HG03354 (cell line): ENCODE data around the gene FARS2.

ENCODE experiments used
- ATAC-seq: cut with Tn5 transposase; IDR thresholded peaks from one replicate; pipeline ENCODE4 v1.9.1; 2021; ENCODE audit warnings: mild to moderate bottlenecking; ENCODE audit not compliant: unreplicated experiment, poor library complexity, severe bottlenecking

FARS2 gene

DNA sequence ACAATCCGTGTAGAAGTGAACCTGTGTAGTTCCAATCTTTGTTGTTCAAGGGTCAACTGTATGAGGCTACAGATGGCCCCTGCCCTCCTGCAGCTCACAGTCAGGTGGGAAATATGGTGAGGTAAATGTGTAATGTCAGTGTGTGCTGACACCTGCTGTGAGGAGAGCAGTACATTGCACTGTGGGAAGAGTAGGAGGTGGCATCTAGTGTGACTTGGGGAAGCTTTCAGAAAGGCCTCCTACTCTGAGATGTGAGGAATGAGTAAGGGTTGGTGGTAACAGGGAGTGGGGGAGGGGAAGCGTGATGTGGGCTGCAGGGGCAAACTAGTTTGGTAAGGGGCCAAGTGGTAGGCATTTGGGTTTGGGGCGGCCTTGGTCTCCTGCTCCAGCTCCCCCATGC lies 188.8 kb downstream of the FARS2 start:
- no peak for ATAC-seq

- no peak for ATAC-seq
These were observed 192.2 kb downstream of the FARS2 start for GRCh38 chr6:5453546-5453945.

- no peak for ATAC-seq
These were observed 193.8 kb downstream of the FARS2 start for GRCh38 chr6:5455142-5455541.

- no peak for ATAC-seq
These were observed 195.7 kb downstream of the FARS2 start for GRCh38 chr6:5457041-5457440.

DNA sequence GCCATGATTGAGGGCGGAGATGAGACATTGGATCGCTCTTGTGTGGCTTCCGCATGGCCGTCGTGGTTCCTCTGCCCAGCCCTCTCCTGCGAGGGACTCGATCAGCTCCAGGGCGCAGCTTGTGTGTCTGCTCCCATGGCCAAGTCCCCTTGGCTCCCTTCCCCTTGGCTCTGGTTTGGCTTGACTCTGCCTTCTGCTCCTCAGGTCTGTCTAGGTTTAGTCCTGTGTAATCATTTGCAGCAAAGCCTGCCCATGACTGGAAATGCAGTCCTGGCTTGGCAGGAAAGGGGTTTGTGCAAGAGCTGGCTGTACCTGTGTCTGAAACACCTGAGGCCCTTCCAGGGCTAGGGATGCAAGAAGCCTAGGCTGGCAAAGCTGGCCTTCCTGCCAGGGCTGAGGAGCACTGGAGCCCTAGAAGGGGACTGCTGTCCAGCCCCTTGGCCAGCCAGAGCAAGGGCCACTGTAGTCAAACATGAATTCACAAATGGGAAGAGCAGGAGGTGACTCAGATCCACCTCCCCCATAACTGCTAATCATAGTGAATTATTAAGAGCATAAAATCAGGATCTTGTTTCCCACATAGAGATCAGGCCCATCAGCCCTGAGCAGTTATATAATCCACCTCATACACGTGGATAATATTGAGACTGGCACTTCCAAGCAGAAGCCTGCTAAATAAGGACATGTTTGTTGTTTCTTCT lies 196.8 kb downstream of the FARS2 start:
- ATAC-seq = no peak

DNA sequence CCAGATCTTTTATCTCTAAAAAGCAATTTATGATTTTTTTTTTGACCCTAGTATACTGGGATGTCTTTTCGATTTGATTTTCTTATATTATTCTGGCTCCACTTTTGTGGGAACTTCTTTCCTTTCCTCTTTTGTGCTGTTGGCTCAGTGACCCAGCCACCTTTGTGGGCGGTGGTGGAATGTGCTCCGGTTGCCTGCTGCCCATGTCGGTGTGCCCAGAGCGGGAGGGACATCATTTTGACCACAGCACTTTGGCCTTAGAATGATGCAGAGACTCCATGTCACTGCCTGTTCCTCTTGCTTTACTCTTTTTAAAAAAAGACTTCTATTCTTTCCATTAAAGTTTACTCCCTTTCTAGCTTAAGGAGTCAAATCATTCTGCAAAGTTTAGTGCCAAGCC lies 198.0 kb downstream of the FARS2 start:
- ATAC-seq = no peak

- no peak for ATAC-seq
These were observed 200.1 kb downstream of the FARS2 start for GRCh38 chr6:5461365-5461764.

GRCh38 chr6:5462856-5463255 lies 201.5 kb downstream of the FARS2 start:
- ATAC-seq = no peak

DNA sequence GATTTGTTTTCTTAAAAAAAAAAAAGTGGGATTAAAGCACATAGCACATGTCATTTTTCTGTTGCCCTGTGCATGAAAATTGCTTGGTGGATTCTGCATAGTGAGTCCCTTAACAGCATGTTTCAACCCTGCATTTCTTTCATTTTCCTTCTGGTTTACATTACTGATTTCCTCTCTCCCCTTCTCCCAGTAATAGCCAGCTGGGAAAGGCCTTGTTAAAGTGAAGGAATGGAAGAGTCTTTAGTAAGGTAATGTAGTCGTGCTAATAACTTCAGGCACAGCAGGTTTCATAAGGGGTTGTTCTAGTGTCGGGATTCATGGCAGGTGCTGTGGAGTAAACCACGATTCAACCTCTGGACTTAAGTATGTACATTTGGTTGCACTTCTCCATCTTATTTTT lies 202.4 kb downstream of the FARS2 start:
- no peak for ATAC-seq

GRCh38 chr6:5464099-5464885 lies 203.0 kb downstream of the FARS2 start:
- no peak for ATAC-seq

- ATAC-seq = no peak
These were observed 205.2 kb downstream of the FARS2 start for GRCh38 chr6:5466281-5467136.

GRCh38 chr6:5468586-5468985 lies 207.3 kb downstream of the FARS2 start:
- ATAC-seq = no peak

DNA sequence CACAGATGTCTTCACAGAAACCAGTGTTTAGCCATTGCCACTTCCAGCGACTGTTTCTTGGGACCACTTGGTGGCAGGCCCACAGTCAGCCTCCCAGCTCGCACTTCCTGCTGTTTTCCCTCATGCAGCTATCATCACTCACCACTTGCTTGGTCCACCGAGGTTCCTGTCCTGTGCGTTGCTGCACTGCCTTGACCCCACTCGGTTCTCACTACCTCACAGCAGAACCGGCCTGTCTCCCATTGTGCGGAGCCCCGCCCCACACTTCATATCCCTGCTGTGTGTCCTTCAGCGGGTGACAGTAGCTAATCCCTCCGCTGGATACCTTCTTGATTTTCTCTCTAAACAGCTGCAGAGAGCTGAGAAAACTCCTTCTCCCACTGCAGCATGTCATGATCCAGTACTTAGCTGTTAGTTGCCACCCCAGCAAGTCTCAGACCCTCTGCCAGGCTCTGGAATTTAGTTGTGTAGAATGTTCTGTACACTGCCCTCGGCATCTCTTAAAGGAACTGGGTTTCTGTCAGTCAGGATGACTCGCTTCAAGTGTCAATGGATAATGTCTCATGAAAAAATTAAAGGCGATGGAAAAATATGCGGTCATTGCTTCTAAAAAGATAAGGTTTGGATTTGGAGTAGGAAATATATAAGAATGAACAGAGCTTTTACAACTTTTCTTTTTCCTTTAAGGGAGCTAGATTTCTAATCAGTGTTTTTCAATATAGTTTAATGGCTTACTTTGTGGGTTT lies 208.0 kb downstream of the FARS2 start:
- ATAC-seq = no peak

GRCh38 chr6:5471044-5471443 lies 209.7 kb downstream of the FARS2 start:
- ATAC-seq = peak; percentile 72

DNA sequence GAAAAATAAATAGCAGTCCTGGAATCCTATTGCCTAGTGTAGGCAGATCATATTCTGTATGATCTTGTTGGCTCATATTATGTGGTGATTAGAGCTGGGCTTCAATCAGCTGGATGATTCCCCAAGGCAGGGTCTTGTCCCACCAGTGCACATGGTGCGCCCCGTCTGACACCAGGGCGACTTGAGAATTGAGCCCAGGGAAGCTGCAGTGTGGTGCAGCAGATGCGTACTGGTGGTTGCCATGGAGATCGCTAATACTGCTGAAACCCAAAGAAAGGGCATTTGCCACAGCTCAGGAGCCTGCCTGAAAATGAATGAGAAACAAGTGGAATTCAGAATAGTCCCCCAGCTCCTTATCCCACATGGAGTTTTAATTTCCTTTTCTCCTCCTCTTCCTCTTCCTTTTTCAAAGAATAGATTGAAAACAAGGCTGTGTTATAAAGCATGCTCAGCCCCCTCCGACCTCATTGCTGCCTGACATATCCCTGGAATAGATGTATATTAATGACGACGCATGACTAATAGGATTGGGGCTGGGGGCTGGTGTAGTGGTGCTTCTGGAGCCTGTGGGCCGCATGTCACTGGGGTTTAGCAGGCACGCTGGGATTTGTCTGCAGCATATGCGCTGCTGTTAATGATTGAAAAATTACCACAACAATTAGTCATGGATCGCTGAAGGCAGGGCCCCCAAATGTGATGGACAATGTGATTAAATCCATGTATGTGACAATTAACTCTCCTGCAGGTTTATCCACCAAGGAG lies 210.5 kb downstream of the FARS2 start:
- ATAC-seq = no peak

DNA sequence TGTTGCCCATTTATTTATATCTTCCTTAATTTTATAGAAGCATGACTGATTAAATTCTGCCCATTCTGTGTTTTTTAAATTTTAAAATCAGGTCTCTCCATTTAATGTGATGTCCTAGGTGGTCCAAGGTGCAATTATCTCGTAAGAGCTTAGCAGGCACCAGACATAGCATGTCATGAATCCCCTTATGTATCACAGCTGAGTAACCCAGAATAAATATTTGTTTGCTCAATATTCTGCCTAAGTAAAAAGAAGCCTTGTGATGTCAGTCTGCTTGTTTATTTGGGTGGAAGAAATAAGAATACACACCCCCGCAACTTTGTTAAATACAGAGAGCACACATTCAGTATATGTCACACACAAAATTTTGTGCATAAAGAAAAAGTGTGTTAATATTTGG lies 211.3 kb downstream of the FARS2 start:
- ATAC-seq = no peak

- no peak for ATAC-seq
These were observed 214.5 kb downstream of the FARS2 start for GRCh38 chr6:5475779-5476178.

GRCh38 chr6:5478380-5478779 lies 217.1 kb downstream of the FARS2 start:
- no peak for ATAC-seq

DNA sequence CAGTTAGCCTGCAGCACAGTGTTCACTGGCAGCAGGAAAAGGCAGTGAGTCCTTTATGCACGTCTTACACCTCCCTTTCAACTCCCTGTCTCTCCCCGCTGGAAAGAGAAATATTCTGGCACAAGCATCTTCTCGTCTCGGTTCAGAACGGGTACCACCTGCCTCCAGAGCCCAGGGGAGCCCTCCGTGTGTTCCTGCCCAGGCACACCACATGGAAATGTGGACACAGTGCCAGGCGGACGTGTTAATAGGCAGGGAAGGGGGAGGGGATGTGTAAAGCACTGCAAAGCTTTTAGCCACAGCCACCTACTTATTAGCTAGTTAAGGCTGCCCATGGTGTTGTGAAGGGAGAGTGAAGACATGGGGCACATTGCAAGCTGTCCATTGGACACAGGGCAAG lies 219.7 kb downstream of the FARS2 start:
- no peak for ATAC-seq
